ENCODE results near the gene HDAC4.

DNA sequence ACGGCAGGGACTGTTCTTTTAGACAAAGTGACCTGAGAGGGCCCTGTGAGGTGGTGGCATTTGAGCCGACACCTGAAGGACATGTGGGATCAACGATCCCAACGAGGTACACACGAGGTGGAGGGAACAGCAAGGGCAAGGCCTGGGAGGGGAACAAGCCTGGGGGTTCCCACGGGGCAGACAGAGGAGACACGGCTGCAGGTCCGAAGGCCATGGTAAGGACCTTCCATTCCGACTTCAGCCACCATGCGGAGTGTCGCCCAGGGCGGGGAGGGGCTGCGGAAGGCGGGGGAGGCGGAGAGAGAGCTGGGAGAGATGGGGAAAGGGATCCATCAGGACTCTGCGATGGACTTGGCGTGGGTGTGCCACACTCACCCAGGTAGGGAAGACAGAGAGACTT, 151.8 kb downstream of the HDAC4 start:
- TF ChIP-seq, protein P1, sequence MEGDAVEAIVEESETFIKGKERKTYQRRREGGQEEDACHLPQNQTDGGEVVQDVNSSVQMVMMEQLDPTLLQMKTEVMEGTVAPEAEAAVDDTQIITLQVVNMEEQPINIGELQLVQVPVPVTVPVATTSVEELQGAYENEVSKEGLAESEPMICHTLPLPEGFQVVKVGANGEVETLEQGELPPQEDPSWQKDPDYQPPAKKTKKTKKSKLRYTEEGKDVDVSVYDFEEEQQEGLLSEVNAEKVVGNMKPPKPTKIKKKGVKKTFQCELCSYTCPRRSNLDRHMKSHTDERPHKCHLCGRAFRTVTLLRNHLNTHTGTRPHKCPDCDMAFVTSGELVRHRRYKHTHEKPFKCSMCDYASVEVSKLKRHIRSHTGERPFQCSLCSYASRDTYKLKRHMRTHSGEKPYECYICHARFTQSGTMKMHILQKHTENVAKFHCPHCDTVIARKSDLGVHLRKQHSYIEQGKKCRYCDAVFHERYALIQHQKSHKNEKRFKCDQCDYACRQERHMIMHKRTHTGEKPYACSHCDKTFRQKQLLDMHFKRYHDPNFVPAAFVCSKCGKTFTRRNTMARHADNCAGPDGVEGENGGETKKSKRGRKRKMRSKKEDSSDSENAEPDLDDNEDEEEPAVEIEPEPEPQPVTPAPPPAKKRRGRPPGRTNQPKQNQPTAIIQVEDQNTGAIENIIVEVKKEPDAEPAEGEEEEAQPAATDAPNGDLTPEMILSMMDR (IDR thresholded peaks at IDR 0.05), result no peak
- TF ChIP-seq POLR2A (IDR thresholded peaks at IDR 0.05), result no peak
